ENCODE data around the gene GATAD2A. TPM values are rescaled to one million over a fixed set of nuclear protein-coding genes. Genes with fewer than 3 reads are reported as not detected.

The GATAD2A gene
- total RNA-seq, 1 experiment from 2014 or later, result 126 TPM

- peak; percentile 99 to 100 for DNase-seq
- peak in 1 of 2 experiments; percentile 23 for TF ChIP-seq CTCF (IDR thresholded peaks at IDR 0.05; ENCODE audit: insufficient read depth in 1 of 2, low read depth in 1 of 2, low read length in 1 of 2, severe bottlenecking in 1 of 2, unreplicated experiment in 1 of 2)
- Mint-ChIP-seq H3K4me3 (ENCODE audit: unreplicated experiment) (peak overlapping the region; percentile 94), H3K4me1 (ENCODE audit: low read depth, unreplicated experiment) (peaks cover 6% of the 10 kb centered on the region), H3K27ac (ENCODE audit: unreplicated experiment) (peak overlapping the region; percentile 99), H3K9me3 (ENCODE audit: unreplicated experiment) (no peaks in the 10 kb centered on the region), H3K27me3 (ENCODE audit: insufficient read depth, unreplicated experiment) (no peaks in the 10 kb centered on the region), H3K36me3 (ENCODE audit: insufficient read depth, unreplicated experiment) (peaks cover 34% of the 10 kb centered on the region)
- CTCF ChIA-PET, result interaction anchor here (0.7 to 1.7 kb wide), 7 partner anchors 9 to 160 kb away, joined by 3 to 9 read pairs (median 5); partner anchors contain the start of gene GATAD2A
- POLR2A ChIA-PET, result interaction anchor here (0.6 to 1.6 kb wide), 7 partner anchors 12 to 76 kb away, joined by 3 to 33 read pairs (median 3); partner anchors contain the start of gene GATAD2A
- Histone ChIP-seq H3K27me3 (replicated peaks; ENCODE audit: control insufficient read depth, insufficient read depth, low read length) (no peaks in the 10 kb centered on the region), H3K9me3 (no peaks in the 10 kb centered on the region), H3K4me1 (peaks cover 6% of the 10 kb centered on the region; the same call in 1 of the 2 replicates), H3K4me3 (ENCODE audit: low read depth, low read length) (peak overlapping the region; percentile 88), H3K36me3 (ENCODE audit: control insufficient read depth, insufficient read depth, low read length) (no peaks in the 10 kb centered on the region)
- intact Hi-C loops (cut with micrococcal nuclease; ENCODE audit: unreplicated experiment), result loop anchor here (1.0 to 2.0 kb wide), 6 partner anchors 8 to 105 kb away; partner anchors contain the start of gene GATAD2A
- no TSS peak for BruUV-seq (replicated peaks)
Observed at GRCh38 chr19:19385131-19385895, 20.2 kb upstream of the GATAD2A start.

- no TSS peak for BruUV-seq (replicated peaks)
- Mint-ChIP-seq H3K27me3 (ENCODE audit: insufficient read depth, unreplicated experiment) (no peaks in the 10 kb centered on the region), H3K4me1 (ENCODE audit: low read depth, unreplicated experiment) (peaks cover 6% of the 10 kb centered on the region), H3K9me3 (ENCODE audit: unreplicated experiment) (no peaks in the 10 kb centered on the region), H3K4me3 (ENCODE audit: unreplicated experiment) (peak overlapping the region; percentile 94), H3K27ac (ENCODE audit: unreplicated experiment) (peak overlapping the region; percentile 99), H3K36me3 (ENCODE audit: insufficient read depth, unreplicated experiment) (peaks cover 34% of the 10 kb centered on the region)
- POLR2A ChIA-PET, result interaction anchor here (0.6 to 1.6 kb wide), 5 partner anchors 13 to 76 kb away, joined by 3 to 33 read pairs (median 4); partner anchors contain the start of gene GATAD2A
- H3K4me3 ChIP-seq (ENCODE audit: low read depth, low read length), result peak overlapping the region; percentile 88
- no peaks in the 10 kb centered on the region for H3K9me3 ChIP-seq
- peaks cover 6% of the 10 kb centered on the region; the same call in 1 of the 2 replicates for H3K4me1 ChIP-seq
- peak in 1 of 2 experiments; percentile 23 for DNase-seq
- H3K27me3 ChIP-seq (replicated peaks; ENCODE audit: control insufficient read depth, insufficient read depth, low read length), result no peaks in the 10 kb centered on the region
- CTCF ChIA-PET, result interaction anchor here (0.7 to 1.7 kb wide), 7 partner anchors 10 to 161 kb away, joined by 3 to 9 read pairs (median 5); partner anchors contain the start of gene GATAD2A
- intact Hi-C loops (cut with micrococcal nuclease; ENCODE audit: unreplicated experiment), result loop anchor here (1.0 to 2.0 kb wide), 6 partner anchors 9 to 104 kb away; partner anchors contain the start of gene GATAD2A
- H3K36me3 ChIP-seq (ENCODE audit: control insufficient read depth, insufficient read depth, low read length), result no peaks in the 10 kb centered on the region
- TF ChIP-seq CTCF (IDR thresholded peaks at IDR 0.05; ENCODE audit: insufficient read depth in 1 of 2, low read depth in 1 of 2, low read length in 1 of 2, severe bottlenecking in 1 of 2, unreplicated experiment in 1 of 2), result peak; percentile 32 to 40
Observed at GRCh38 chr19:19385896-19386869, 19.3 kb upstream of the GATAD2A start.

- peak overlapping the region; percentile 99 for H3K27ac Mint-ChIP-seq (ENCODE audit: unreplicated experiment)
- H3K4me1 Mint-ChIP-seq (ENCODE audit: low read depth, unreplicated experiment), result peaks cover 6% of the 10 kb centered on the region
- CTCF ChIA-PET, result no interaction called here
- Histone ChIP-seq H3K4me1 (peaks cover 6% of the 10 kb centered on the region; the same call in 1 of the 2 replicates), H3K36me3 (ENCODE audit: control insufficient read depth, insufficient read depth, low read length) (no peaks in the 10 kb centered on the region), H3K9me3 (no peaks in the 10 kb centered on the region), H3K4me3 (ENCODE audit: low read depth, low read length) (peak overlapping the region; percentile 88), H3K27me3 (replicated peaks; ENCODE audit: control insufficient read depth, insufficient read depth, low read length) (no peaks in the 10 kb centered on the region)
- no peaks in the 10 kb centered on the region for H3K9me3 Mint-ChIP-seq (ENCODE audit: unreplicated experiment)
- POLR2A ChIA-PET, result no interaction called here
- no peak for TF ChIP-seq CTCF (IDR thresholded peaks at IDR 0.05; ENCODE audit: insufficient read depth in 1 of 2, low read depth in 1 of 2, low read length in 1 of 2, severe bottlenecking in 1 of 2, unreplicated experiment in 1 of 2)
- peak overlapping the region; percentile 94 for H3K4me3 Mint-ChIP-seq (ENCODE audit: unreplicated experiment)
- intact Hi-C loops (cut with micrococcal nuclease; ENCODE audit: unreplicated experiment), result no loop called here
- BruUV-seq (replicated peaks), result no TSS peak
- no peak for DNase-seq
- peaks cover 34% of the 10 kb centered on the region for H3K36me3 Mint-ChIP-seq (ENCODE audit: insufficient read depth, unreplicated experiment)
- no peaks in the 10 kb centered on the region for H3K27me3 Mint-ChIP-seq (ENCODE audit: insufficient read depth, unreplicated experiment)
Observed at GRCh38 chr19:19387108-19387507, 18.4 kb upstream of the GATAD2A start.
